Sigmoid colon (tissue), 7 donors: ENCODE measurements around the gene EXOC6. TPM values are rescaled to one million over a fixed set of nuclear protein-coding genes. Genes with fewer than 3 reads are reported as not detected.
A peak's percentile ranks its signal among the peaks of the same experiment; 100 is the strongest.

Experiments
- DNase-seq: peaks from one replicate; pipeline ENCODE4 v3.0.0-alpha.2; 2019
- H3K27ac ChIP-seq, 4 donors: fragments of 200-600 bp; sonication (generic); one replicate each; pipeline ENCODE4 v1.5.1; 2016 to 2019; ENCODE audit warnings: mild to moderate bottlenecking in 1 of 4
- H3K27me3 ChIP-seq, 3 donors: fragments of 200-600 bp; sonication (generic); one replicate each; pipeline ENCODE4 v1.5.1; 2019; ENCODE audit warnings: mild to moderate bottlenecking in 1 of 3
- H3K36me3 ChIP-seq, 4 donors: fragments of 200-600 bp; sonication (generic); one replicate each; pipeline ENCODE4 v1.5.1; 2016 to 2019
- H3K4me1 ChIP-seq, 4 donors: fragments of 200-600 bp; sonication (generic); one replicate each; pipeline ENCODE4 v1.5.1; 2017 to 2019
- H3K4me3 ChIP-seq, 4 donors: fragments of 200-600 bp; sonication (generic); one replicate each; pipeline ENCODE4 v1.5.1; 2017 to 2019; ENCODE audit warnings: mild to moderate bottlenecking in 2 of 4, moderate library complexity in 1 of 4
- H3K9me3 ChIP-seq, 4 donors: fragments of 200-600 bp in 3 of 4; sonication (generic) in 3 of 4; one replicate each; pipeline versions ENCODE4 v1.5.1 to v1.6.1; 2013 to 2019
- CTCF ChIP-seq, 4 experiments: fragments of 450-650 bp in 3 of 4; fragments of 200-600 bp in 1 of 4; IDR thresholded peaks; one replicate each; pipeline ENCODE4 v1.5.1; 2016 to 2019; ENCODE audit warnings: antibody characterized with exemption in 4 of 4, mild to moderate bottlenecking in 3 of 4, moderate library complexity in 2 of 4
- EP300 ChIP-seq, 4 donors: sonication (generic); formaldehyde crosslinking; IDR thresholded peaks; one replicate each; pipeline ENCODE4 v1.6.1; 2017; ENCODE audit warnings: antibody characterized with exemption in 4 of 4
- POLR2A ChIP-seq, 2 donors: fragments of 450-650 bp; IDR thresholded peaks; one replicate each; pipeline ENCODE4 v1.6.1; 2016; ENCODE audit warnings: antibody characterized with exemption in 2 of 2, mild to moderate bottlenecking in 2 of 2, moderate library complexity in 2 of 2
- POLR2AphosphoS5 ChIP-seq, 4 donors: sonication (generic); formaldehyde crosslinking; IDR thresholded peaks; one replicate each; pipeline ENCODE4 v1.6.1; 2017; ENCODE audit warnings: antibody characterized with exemption in 4 of 4
- WGBS, 2 donors: extraction: QIAGEN DNeasy Blood & Tissue Kit; methylation state at CpG; one replicate each; pipeline ENCODE4 v1.1.7; 2013; 5-methylcytosine and 5-hydroxymethylcytosine counted together
- intact Hi-C: fragments of 100-400 bp; cut with DNase I; formaldehyde crosslinking; loops from one replicate; pipeline ENCODE4 v1.15.1; 2023
- polyA plus RNA-seq, 3 donors: library from polyadenylated mRNA; stranded (reverse); fragments of 200-250 nt; gene quantifications; one replicate each; pipeline ENCODE4 v1.2.3, GENCODE V29; 2013
- total RNA-seq, 4 donors: library from RNA; depleted of rRNA; stranded (reverse); fragments of >200 nt; gene quantifications; one replicate each; pipeline ENCODE4 v1.1.0, GENCODE V29; 2016
- donor health status: healthy with polysubstance abuse.
- donor health status: Bipolar disorder and iron deficiency.
- donor health status: healthy.

Gene EXOC6
- total and polyA plus RNA-seq, 7 donors = 6.6 to 20.2 (median 16.6) TPM

GRCh38 chr10:93080350-93081046 is 232.2 kb downstream of the EXOC6 start:
- intact Hi-C loops = loop anchor here (10.0 kb wide), 1 partner anchor 204 kb away; no protein-coding TSS in a partner anchor
- no peak for DNase-seq
- TF ChIP-seq CTCF (IDR thresholded peaks at IDR 0.05) (peak in 3 of 4 experiments; percentile 58 to 77 (median 63)), POLR2A (IDR thresholded peaks at IDR 0.05) (no peak)
- no peak overlapping the region for H3K27ac ChIP-seq
- H3K36me3 ChIP-seq = no peaks in the 10 kb centered on the region
- H3K9me3 ChIP-seq = no peaks in the 10 kb centered on the region
- no peak overlapping the region for H3K4me3 ChIP-seq
- H3K4me1 ChIP-seq = peaks cover 0 to 4% (median 0%) of the 10 kb centered on the region in 4 donors
- WGBS, 2 donors = 58 to 60% methylated on average over 22 of the region's 22 CpGs
- peaks cover 0 to 41% (median 11%) of the 10 kb centered on the region in 3 donors for H3K27me3 ChIP-seq

DNA sequence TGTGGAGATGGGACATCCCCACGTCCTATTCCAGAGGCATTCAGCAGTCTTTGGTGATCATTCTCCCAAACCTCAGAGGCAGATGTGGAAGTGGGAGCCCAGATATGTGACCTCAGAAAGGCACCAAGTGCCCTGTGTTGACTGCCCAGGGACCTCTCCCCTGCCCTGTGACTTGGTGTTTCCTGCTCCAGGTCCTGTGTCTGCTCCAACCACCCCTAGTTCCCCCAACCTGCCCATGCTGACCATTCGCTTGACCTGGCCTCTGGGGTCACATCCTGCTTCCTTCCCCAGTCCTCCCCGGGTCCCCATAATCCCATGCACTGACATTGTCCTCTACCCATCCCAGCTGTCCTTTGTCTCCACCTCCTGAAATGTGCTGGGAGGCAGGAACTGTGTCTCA is 233.0 kb downstream of the EXOC6 start:
- H3K27ac ChIP-seq = no peak overlapping the region
- 71 to 77% methylated on average over 3 of the region's 3 CpGs for WGBS, 2 donors
- intact Hi-C loops = loop anchor here (10.0 kb wide), 1 partner anchor 203 kb away; no protein-coding TSS in a partner anchor
- H3K9me3 ChIP-seq = no peaks in the 10 kb centered on the region
- TF ChIP-seq POLR2AphosphoS5 (IDR thresholded peaks at IDR 0.05) (no peak), CTCF (IDR thresholded peaks at IDR 0.05) (no peak), EP300 (IDR thresholded peaks at IDR 0.05) (no peak), POLR2A (IDR thresholded peaks at IDR 0.05) (no peak)
- peaks cover 0 to 33% (median 6%) of the 10 kb centered on the region in 3 donors for H3K27me3 ChIP-seq
- DNase-seq = no peak
- peaks cover 0 to 4% (median 0%) of the 10 kb centered on the region in 4 donors for H3K4me1 ChIP-seq
- H3K4me3 ChIP-seq = no peak overlapping the region
- no peaks in the 10 kb centered on the region for H3K36me3 ChIP-seq

GRCh38 chr10:93081834-93082233 is 233.5 kb downstream of the EXOC6 start:
- WGBS, 2 donors = 80 to 82% methylated on average over 10 of the region's 10 CpGs
- H3K4me1 ChIP-seq = peaks cover 0 to 4% (median 0%) of the 10 kb centered on the region in 4 donors
- H3K27me3 ChIP-seq = peaks cover 0 to 28% (median 6%) of the 10 kb centered on the region in 3 donors
- DNase-seq = no peak
- H3K4me3 ChIP-seq = no peak overlapping the region
- H3K27ac ChIP-seq = no peak overlapping the region
- intact Hi-C loops = loop anchor here (10.0 kb wide), 1 partner anchor 203 kb away; no protein-coding TSS in a partner anchor
- H3K36me3 ChIP-seq = no peaks in the 10 kb centered on the region
- TF ChIP-seq POLR2AphosphoS5 (IDR thresholded peaks at IDR 0.05) (no peak), POLR2A (IDR thresholded peaks at IDR 0.05) (no peak), CTCF (IDR thresholded peaks at IDR 0.05) (no peak)
- H3K9me3 ChIP-seq = no peaks in the 10 kb centered on the region

- intact Hi-C loops = loop anchor here (10.0 kb wide), 1 partner anchor 201 kb away; no protein-coding TSS in a partner anchor
- no peak overlapping the region for H3K27ac ChIP-seq
Measured at GRCh38 chr10:93083743-93084539, 235.6 kb downstream of the EXOC6 start.

More at GRCh38 chr10:93083743-93084539, 235.6 kb downstream of the EXOC6 start:
- WGBS, 2 donors = 89 to 90% methylated on average over 7 of the region's 7 CpGs
- TF ChIP-seq POLR2AphosphoS5 (IDR thresholded peaks at IDR 0.05) = no peak
- TF ChIP-seq CTCF (IDR thresholded peaks at IDR 0.05) = no peak
- no peak for TF ChIP-seq POLR2A (IDR thresholded peaks at IDR 0.05)
- no peak for TF ChIP-seq EP300 (IDR thresholded peaks at IDR 0.05)
- Histone ChIP-seq H3K4me3 (no peak overlapping the region), H3K4me1 (peaks cover 0 to 4% (median 0%) of the 10 kb centered on the region in 4 donors), H3K27me3 (peaks cover 0 to 12% (median 6%) of the 10 kb centered on the region in 3 donors), H3K9me3 (no peaks in the 10 kb centered on the region), H3K36me3 (no peaks in the 10 kb centered on the region)
- no peak for DNase-seq
